Large intestine (tissue), 3 donors: Measurements from ENCODE around the gene CCDC39. TPM values are rescaled to one million over a fixed set of nuclear protein-coding genes. Genes with fewer than 3 reads are reported as not detected.
"Not testable (repeated sequence)": the region's sequence is repeated elsewhere in the genome, so short reads cannot be mapped to it uniquely, and the experiment has no call there.

Source experiments
- DNase-seq, 2 donors: peaks; one replicate each; pipeline versions ENCODE4 v3.0.0 to v3.0.0-alpha.2; 2013
- H3K27ac ChIP-seq: one replicate; pipeline ENCODE4 v1.5.1; 2013; ENCODE audit warnings: low read length
- H3K27me3 ChIP-seq: 2 replicates; pipeline ENCODE4 v1.6.1; 2013; ENCODE audit warnings: low read length; ENCODE audit not compliant: control insufficient read depth, insufficient read depth
- H3K36me3 ChIP-seq: 2 replicates; pipeline ENCODE4 v1.6.1; 2013; ENCODE audit warnings: low read length; ENCODE audit not compliant: control insufficient read depth, insufficient read depth
- H3K4me1 ChIP-seq: one replicate; pipeline ENCODE4 v1.6.1; 2013; ENCODE audit warnings: low read length; ENCODE audit not compliant: control insufficient read depth, insufficient read depth
- H3K4me3 ChIP-seq: one replicate; pipeline ENCODE4 v1.5.1; 2013; ENCODE audit warnings: low read length
- H3K9me3 ChIP-seq: one replicate; pipeline ENCODE4 v1.6.1; 2013; ENCODE audit warnings: mild to moderate bottlenecking, low read depth, low read length, moderate library complexity; ENCODE audit not compliant: control insufficient read depth
- WGBS: methylation state at CpG from one replicate; pipeline ENCODE4 v1.1.5; 2013; ENCODE audit warnings: low lambda C conversion rate; ENCODE audit not compliant: insufficient coverage; 5-methylcytosine and 5-hydroxymethylcytosine counted together
- polyA plus RNA-seq: library from polyadenylated mRNA; unstranded; fragments of 120-200 nt; gene quantifications from one replicate; pipeline ENCODE4 v1.2.1, GENCODE V29; 2013

The CCDC39 gene
- polyA plus RNA-seq, 1 donor = not detected

DNA sequence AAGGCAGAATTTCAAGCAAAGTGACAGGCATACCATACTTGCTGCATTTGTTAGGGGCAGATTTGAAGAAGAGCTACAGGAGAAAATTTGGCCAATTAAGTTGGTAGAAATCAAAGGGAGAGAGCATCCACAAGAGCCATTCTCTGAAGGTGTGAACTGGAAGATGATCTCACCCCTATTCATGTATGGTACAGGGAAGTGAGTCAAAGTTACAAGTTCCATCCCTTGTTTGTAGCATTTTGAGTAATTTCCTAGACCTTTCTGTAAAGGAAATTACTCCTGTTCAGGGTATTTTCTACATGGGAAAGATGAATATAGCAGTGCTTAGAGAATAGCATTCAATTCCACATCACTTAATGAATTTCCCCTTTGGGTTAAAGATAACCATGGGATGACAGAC is 48.9 kb downstream of the CCDC39 start:
- no peak overlapping the region for H3K27ac ChIP-seq
- no peaks in the 10 kb centered on the region for H3K9me3 ChIP-seq
- peaks cover 2% of the 10 kb centered on the region for H3K27me3 ChIP-seq
- no peaks in the 10 kb centered on the region for H3K36me3 ChIP-seq
- no peak overlapping the region for H3K4me3 ChIP-seq
- DNase-seq = no peak
- H3K4me1 ChIP-seq = no peaks in the 10 kb centered on the region

DNA sequence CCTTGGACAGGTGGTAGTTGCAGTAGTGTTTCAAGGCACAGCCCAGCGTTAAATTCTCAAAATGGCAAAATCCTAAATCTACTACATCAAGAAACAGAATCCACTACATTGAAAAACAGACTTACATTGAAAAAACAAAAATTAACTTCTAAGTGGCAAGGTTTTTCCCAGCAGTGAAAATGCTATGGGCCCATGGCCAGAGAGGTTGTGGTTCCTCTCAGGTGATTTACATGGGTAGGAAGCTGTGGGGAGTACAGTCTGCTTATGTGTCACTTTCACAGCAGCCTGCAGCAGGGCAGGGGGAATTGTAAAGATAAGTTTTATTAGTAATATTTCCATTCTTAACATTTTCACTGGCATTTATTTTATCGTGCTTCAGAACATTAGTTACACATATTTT is 52.4 kb downstream of the CCDC39 start:
- Histone ChIP-seq H3K4me3 (no peak overlapping the region), H3K27ac (no peak overlapping the region), H3K27me3 (peaks cover 1% of the 10 kb centered on the region), H3K4me1 (no peaks in the 10 kb centered on the region), H3K36me3 (no peaks in the 10 kb centered on the region), H3K9me3 (no peaks in the 10 kb centered on the region)
- no peak for DNase-seq
- no CpG with 5 or more reads among the region's 2 CpGs for WGBS

GRCh38 chr3:180624714-180625113 is 54.6 kb downstream of the CCDC39 start:
- no peaks in the 10 kb centered on the region for H3K36me3 ChIP-seq
- H3K27ac ChIP-seq = no peak overlapping the region
- no peaks in the 10 kb centered on the region for H3K27me3 ChIP-seq
- H3K9me3 ChIP-seq = no peaks in the 10 kb centered on the region
- H3K4me3 ChIP-seq = no peak overlapping the region
- no CpG with 5 or more reads among the region's 2 CpGs for WGBS
- H3K4me1 ChIP-seq = no peaks in the 10 kb centered on the region
- no peak for DNase-seq

DNA sequence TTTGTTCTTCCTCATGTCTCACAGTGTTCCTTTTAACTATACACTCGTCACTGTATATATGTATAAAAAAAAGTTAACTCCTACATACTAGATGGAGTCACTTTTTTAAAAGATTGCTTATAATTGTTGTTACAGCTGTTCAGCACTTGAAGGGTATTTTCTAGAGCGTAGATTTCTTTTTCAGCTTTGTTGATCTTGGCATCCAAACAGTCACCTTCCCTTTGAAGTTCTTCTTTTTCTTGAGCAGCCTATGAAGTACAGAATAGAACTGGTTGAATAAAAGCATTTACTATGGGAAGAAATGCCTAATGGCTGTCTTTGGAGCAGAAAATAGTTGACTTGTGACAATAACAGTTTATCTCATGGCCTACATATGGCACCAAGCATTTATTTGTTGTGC is 59.6 kb downstream of the CCDC39 start:
- Histone ChIP-seq H3K27ac (no peak overlapping the region), H3K9me3 (no peaks in the 10 kb centered on the region), H3K36me3 (no peaks in the 10 kb centered on the region), H3K27me3 (no peaks in the 10 kb centered on the region), H3K4me3 (no peak overlapping the region), H3K4me1 (no peaks in the 10 kb centered on the region)
- DNase-seq = no peak
- WGBS = 100% methylated on average over 1 of the region's 2 CpGs

DNA sequence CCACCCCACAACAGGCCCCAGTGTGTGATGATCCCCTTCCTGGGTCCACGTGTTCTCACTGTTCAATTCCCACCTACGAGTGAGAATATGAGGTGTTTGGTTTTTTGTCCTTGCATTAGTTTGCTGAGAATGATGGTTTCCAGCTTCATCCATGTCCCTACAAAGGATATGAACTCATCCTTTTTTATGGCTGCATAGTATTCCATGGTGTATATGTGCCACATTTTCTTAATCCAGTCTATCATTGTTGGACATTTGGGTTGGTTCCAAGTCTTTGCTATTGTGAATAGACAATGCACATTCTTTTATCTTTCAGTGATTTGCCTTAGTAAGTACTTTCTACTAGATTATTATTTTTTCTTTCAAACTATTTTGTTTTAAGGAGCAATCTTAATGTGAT is 60.7 kb downstream of the CCDC39 start:
- DNase-seq = not testable (repeated sequence)

DNA sequence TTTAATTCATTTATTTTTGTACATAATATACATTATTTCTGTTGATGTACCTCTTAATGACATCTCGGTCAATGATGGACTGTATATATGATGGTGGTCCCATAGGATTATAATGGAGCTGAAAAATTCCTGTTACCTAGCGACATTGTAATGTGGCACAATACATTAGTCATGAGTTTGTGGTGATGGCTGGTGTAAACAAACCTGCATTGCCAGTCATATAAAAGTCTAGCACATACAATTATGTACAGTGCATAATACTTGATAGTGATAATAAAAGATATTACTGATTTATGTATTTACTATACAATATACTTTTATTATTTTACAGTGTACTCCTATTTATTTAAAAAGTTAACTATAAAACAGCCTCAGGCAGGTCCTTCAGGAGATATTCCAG is 62.2 kb downstream of the CCDC39 start:
- Histone ChIP-seq H3K9me3 (no peaks in the 10 kb centered on the region), H3K36me3 (peaks cover 10% of the 10 kb centered on the region), H3K4me3 (no peak overlapping the region), H3K27me3 (no peaks in the 10 kb centered on the region), H3K4me1 (no peaks in the 10 kb centered on the region), H3K27ac (no peak overlapping the region)
- WGBS = no CpG with 5 or more reads among the region's 2 CpGs
- DNase-seq = no peak

More for the DNA sequence above, 60.7 kb downstream of the CCDC39 start:
- not testable (repeated sequence) for H3K27ac ChIP-seq, H3K36me3 ChIP-seq, H3K4me1 ChIP-seq, H3K4me3 ChIP-seq, H3K27me3 ChIP-seq, H3K9me3 ChIP-seq
- no CpG with 5 or more reads among the region's 2 CpGs for WGBS

DNA sequence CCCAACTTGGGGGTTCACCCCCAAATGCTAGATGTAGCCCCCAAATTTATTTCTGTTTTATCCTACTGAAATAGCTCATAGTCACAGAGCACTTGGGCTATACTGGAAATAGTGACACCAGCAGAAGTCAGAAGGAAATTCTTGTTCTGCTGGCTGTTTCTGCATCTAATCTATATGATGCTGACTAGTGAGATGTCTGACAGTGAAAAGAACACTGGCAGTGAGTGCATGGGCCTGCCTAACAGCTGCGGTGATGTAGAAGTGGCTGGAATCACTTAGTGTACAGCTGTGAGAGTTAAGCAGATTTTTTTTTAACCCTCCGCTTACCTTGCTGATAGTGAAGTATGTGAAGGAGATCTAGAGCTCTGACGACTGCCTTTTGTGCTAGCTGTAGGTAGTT is 63.3 kb downstream of the CCDC39 start:
- WGBS = no CpG with 5 or more reads among the region's 3 CpGs
- no peak for DNase-seq
- no peak overlapping the region for H3K4me3 ChIP-seq
- H3K27me3 ChIP-seq = no peaks in the 10 kb centered on the region
- H3K9me3 ChIP-seq = no peaks in the 10 kb centered on the region
- no peak overlapping the region for H3K27ac ChIP-seq
- no peaks in the 10 kb centered on the region for H3K4me1 ChIP-seq
- H3K36me3 ChIP-seq = peaks cover 15% of the 10 kb centered on the region

DNA sequence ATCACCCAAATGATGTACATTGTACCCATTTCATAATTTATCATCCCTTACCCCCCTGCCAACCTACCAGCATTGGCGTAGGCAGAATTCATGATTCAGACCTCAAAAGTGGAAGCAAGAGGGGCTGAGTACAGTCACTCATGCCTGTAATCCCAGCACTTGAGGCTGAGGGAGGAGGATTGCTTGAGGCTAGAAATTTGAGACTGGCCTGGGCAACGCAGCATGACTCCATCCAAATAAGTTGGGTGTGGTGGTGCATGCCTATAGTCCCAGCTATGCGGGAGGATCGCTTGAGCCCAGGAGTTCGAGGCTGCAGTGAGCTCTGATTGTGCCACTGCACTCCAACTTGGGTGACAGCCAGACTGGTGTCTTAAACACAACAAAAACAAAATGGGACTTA is 66.9 kb downstream of the CCDC39 start:
- Histone ChIP-seq H3K4me3 (no peak overlapping the region), H3K36me3 (peaks cover 39% of the 10 kb centered on the region), H3K9me3 (no peaks in the 10 kb centered on the region), H3K27ac (no peak overlapping the region), H3K27me3 (no peaks in the 10 kb centered on the region), H3K4me1 (no peaks in the 10 kb centered on the region)
- 100% methylated on average over 1 of the region's 5 CpGs for WGBS
- DNase-seq = no peak

- Histone ChIP-seq H3K9me3 (no peaks in the 10 kb centered on the region), H3K36me3 (peaks cover 48% of the 10 kb centered on the region), H3K4me3 (no peak overlapping the region), H3K27me3 (no peaks in the 10 kb centered on the region), H3K4me1 (no peaks in the 10 kb centered on the region), H3K27ac (no peak overlapping the region)
- no CpG with 5 or more reads among the region's 1 CpG for WGBS
- DNase-seq = no peak
Observed at GRCh38 chr3:180611006-180611405, 68.3 kb downstream of the CCDC39 start.

DNA sequence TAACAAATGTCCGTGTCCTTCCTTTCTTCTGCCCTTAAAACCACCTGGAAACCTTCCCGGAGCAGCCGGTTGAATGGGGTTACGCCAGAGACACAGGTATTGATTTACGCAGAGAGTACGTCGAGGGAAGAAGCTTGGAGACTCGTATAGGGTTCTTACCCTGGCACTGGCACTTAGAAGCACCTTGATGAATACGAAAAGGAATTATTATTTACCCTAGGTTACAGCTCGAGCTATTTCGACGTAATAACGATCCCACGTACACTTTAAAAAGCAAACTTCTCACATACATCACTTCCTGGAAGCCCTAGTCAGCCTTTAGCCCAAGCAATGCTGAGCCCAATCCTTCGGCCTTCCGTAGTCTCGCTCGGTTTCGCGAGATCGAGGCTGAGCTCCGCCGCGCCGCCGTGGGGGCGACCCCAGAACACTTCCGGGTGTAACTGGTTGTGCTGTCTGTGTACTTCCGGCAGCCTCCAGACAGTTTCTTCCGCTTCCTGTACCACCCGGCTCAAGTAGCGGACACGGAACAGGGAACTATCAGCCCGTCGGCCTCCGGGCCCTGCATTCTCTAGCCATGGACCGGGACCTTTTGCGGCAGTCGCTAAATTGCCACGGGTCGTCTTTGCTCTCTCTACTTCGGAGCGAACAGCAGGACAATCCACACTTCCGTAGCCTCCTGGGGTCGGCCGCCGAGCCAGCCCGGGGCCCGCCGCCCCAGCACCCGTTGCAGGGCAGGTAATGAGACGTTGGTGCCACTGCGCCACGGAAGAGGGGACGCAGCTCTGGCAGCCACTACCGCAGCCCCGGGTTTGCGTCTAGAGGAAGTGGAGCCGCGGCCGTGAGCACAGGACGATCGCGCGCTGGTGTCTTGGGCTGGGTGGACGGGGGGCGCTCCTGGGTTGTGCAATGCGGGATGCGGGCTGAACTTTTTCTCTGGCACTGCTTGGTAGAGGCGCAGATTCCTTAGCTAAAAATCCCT is 77.3 kb downstream of the CCDC39 start, which contains the start of gene TTC14:
Gene TTC14, plus strand, starts transcription at position 476 of the 979 bp plus-strand sequence. Its CDS starts 99 bp downstream, at position 575.
- no CpG with 5 or more reads among the region's 70 CpGs for WGBS
- peaks cover 15% of the 10 kb centered on the region for H3K36me3 ChIP-seq
- peak within 1 kb of the TSS; percentile 83 for H3K27ac ChIP-seq
- H3K27me3 ChIP-seq = peaks cover 10% of the 10 kb centered on the region
- H3K9me3 ChIP-seq = no peaks in the 10 kb centered on the region
- H3K4me3 ChIP-seq = peak within 1 kb of the TSS; percentile 89
- H3K4me1 ChIP-seq = peaks cover 9% of the 10 kb centered on the region
- peak; percentile 93 to 97 for DNase-seq

DNA sequence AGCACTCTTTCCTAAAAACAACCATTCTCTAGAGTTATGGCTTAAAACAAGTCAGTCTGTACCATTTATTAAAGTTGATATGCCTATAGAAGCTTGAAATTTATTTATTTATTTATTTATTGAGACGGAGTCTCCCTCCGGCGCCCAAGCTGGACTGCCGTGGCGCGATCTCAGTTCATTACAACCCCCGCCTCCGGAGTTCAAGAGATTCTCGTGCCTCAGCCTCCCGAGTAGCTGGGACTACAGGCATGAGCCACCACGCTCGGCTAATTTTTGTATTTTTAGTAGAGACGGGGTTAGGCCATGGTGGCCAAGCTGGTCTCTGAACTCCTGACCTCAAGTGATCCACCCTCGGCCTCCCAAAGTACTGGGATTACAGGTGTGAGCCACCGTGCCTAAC is 78.8 kb downstream of the CCDC39 start:
- no peak for DNase-seq
- H3K4me1 ChIP-seq = peaks cover 9% of the 10 kb centered on the region
- peaks cover 8% of the 10 kb centered on the region for H3K36me3 ChIP-seq
- 100% methylated on average over 1 of the region's 15 CpGs for WGBS
- no peak overlapping the region for H3K4me3 ChIP-seq
- H3K9me3 ChIP-seq = no peaks in the 10 kb centered on the region
- H3K27ac ChIP-seq = no peak overlapping the region
- peaks cover 18% of the 10 kb centered on the region for H3K27me3 ChIP-seq
